Activated CD4-positive, alpha-beta memory T cell treated with anti-CD3 and anti-CD28 coated beads for 36 hours (primary cell): Measurements from ENCODE around the gene DPP10. TPM values are rescaled to one million over a fixed set of nuclear protein-coding genes. Genes with fewer than 3 reads are reported as not detected.

Experiments
- CTCF ChIA-PET: fragments of 350-600 bp; sonication (Branson Sonifier 250); formaldehyde crosslinking; loops from one replicate; lab custom pipeline; 2021; ENCODE audit warnings: antibody characterized with exemption, inconsistent platforms; lab: Charles Lee
- POLR2A ChIA-PET: fragments of 350-600 bp; sonication (Branson Sonifier 250); formaldehyde crosslinking; loops from one replicate; lab custom pipeline; 2021; ENCODE audit warnings: antibody characterized with exemption; lab: Charles Lee
- DNase-seq: peaks from one replicate; pipeline ENCODE4 v3.0.0-alpha.2; 2020
- H3K27ac Mint-ChIP-seq: one replicate; pipeline ENCODE4 v1.8.0; 2021; ENCODE audit warnings: mixed read lengths
- H3K27me3 Mint-ChIP-seq: one replicate; pipeline ENCODE4 v1.8.0; 2021; ENCODE audit warnings: mixed read lengths
- H3K36me3 Mint-ChIP-seq: one replicate; pipeline ENCODE4 v1.8.0; 2021; ENCODE audit warnings: mixed read lengths
- H3K4me1 Mint-ChIP-seq: one replicate; pipeline ENCODE4 v1.8.0; 2021; ENCODE audit warnings: low read depth, mixed read lengths
- H3K4me3 Mint-ChIP-seq: one replicate; pipeline ENCODE4 v1.8.0; 2021; ENCODE audit warnings: mild to moderate bottlenecking, mixed read lengths
- H3K9me3 Mint-ChIP-seq: one replicate; pipeline ENCODE4 v1.8.0; 2021; ENCODE audit warnings: mixed read lengths
- intact Hi-C: fragments of 100-400 bp; cut with micrococcal nuclease; formaldehyde crosslinking; loops from one replicate; pipeline ENCODE4 v1.15.1; 2023
- total RNA-seq, 2 experiments: library from RNA; stranded (reverse); gene quantifications; one replicate each; pipeline ENCODE4 v1.2.3, GENCODE V29; 2021

The DPP10 gene
- total RNA-seq, 2 experiments from 2014 or later = not detected

- Mint-ChIP-seq H3K4me3 (no peak overlapping the region), H3K27me3 (no peaks in the 10 kb centered on the region)
Observed at GRCh38 chr2:115484486-115484885, 1042.0 kb downstream of the DPP10 start.

GRCh38 chr2:115484983-115485382, 1042.5 kb downstream of the DPP10 start:
- intact Hi-C loops = no loop called here
- Mint-ChIP-seq H3K4me3 (no peak overlapping the region), H3K4me1 (no peaks in the 10 kb centered on the region), H3K27me3 (no peaks in the 10 kb centered on the region), H3K9me3 (peaks cover 7% of the 10 kb centered on the region), H3K36me3 (no peaks in the 10 kb centered on the region), H3K27ac (no peak overlapping the region)
- DNase-seq = no peak
- POLR2A ChIA-PET = no interaction called here
- CTCF ChIA-PET = no interaction called here

More at GRCh38 chr2:115484486-115484885, 1042.0 kb downstream of the DPP10 start:
- no peak for DNase-seq
- Mint-ChIP-seq H3K27ac (no peak overlapping the region), H3K4me1 (no peaks in the 10 kb centered on the region), H3K36me3 (no peaks in the 10 kb centered on the region), H3K9me3 (peaks cover 8% of the 10 kb centered on the region)
- intact Hi-C loops = no loop called here
- ChIA-PET CTCF (no interaction called here), POLR2A (no interaction called here)

GRCh38 chr2:115491186-115491793, 1048.8 kb downstream of the DPP10 start:
- CTCF ChIA-PET = no interaction called here
- no peaks in the 10 kb centered on the region for H3K36me3 Mint-ChIP-seq
- peaks cover 9% of the 10 kb centered on the region for H3K9me3 Mint-ChIP-seq
- no peak overlapping the region for H3K4me3 Mint-ChIP-seq
- DNase-seq = no peak
- no peaks in the 10 kb centered on the region for H3K4me1 Mint-ChIP-seq
- intact Hi-C loops = no loop called here
- H3K27ac Mint-ChIP-seq = no peak overlapping the region
- POLR2A ChIA-PET = no interaction called here
- no peaks in the 10 kb centered on the region for H3K27me3 Mint-ChIP-seq

- no peaks in the 10 kb centered on the region for H3K36me3 Mint-ChIP-seq
- H3K4me1 Mint-ChIP-seq = no peaks in the 10 kb centered on the region
- no peak overlapping the region for H3K4me3 Mint-ChIP-seq
- ChIA-PET POLR2A (no interaction called here), CTCF (no interaction called here)
- no peaks in the 10 kb centered on the region for H3K27me3 Mint-ChIP-seq
- H3K9me3 Mint-ChIP-seq = peaks cover 9% of the 10 kb centered on the region
- no peak for DNase-seq
- no peak overlapping the region for H3K27ac Mint-ChIP-seq
- intact Hi-C loops = no loop called here
Observed at GRCh38 chr2:115505331-115505730, 1062.9 kb downstream of the DPP10 start.

- DNase-seq = no peak
- ChIA-PET CTCF (no interaction called here), POLR2A (no interaction called here)
- peaks cover 22% of the 10 kb centered on the region for H3K9me3 Mint-ChIP-seq
- no peaks in the 10 kb centered on the region for H3K4me1 Mint-ChIP-seq
- intact Hi-C loops = no loop called here
- no peak overlapping the region for H3K27ac Mint-ChIP-seq
- no peaks in the 10 kb centered on the region for H3K36me3 Mint-ChIP-seq
- no peak overlapping the region for H3K4me3 Mint-ChIP-seq
- H3K27me3 Mint-ChIP-seq = no peaks in the 10 kb centered on the region
Observed at GRCh38 chr2:115520727-115521126, 1078.3 kb downstream of the DPP10 start.

- Mint-ChIP-seq H3K9me3 (peaks cover 28% of the 10 kb centered on the region), H3K27ac (no peak overlapping the region), H3K27me3 (no peaks in the 10 kb centered on the region)
Observed at GRCh38 chr2:115524452-115524851, 1082.0 kb downstream of the DPP10 start.

GRCh38 chr2:115529627-115530026, 1087.2 kb downstream of the DPP10 start:
- Mint-ChIP-seq H3K36me3 (no peaks in the 10 kb centered on the region), H3K27me3 (no peaks in the 10 kb centered on the region), H3K9me3 (peaks cover 9% of the 10 kb centered on the region), H3K4me1 (no peaks in the 10 kb centered on the region), H3K27ac (no peak overlapping the region), H3K4me3 (no peak overlapping the region)
- no peak for DNase-seq
- ChIA-PET CTCF (no interaction called here), POLR2A (no interaction called here)
- intact Hi-C loops = no loop called here

More at GRCh38 chr2:115524452-115524851, 1082.0 kb downstream of the DPP10 start:
- CTCF ChIA-PET = no interaction called here
- no peak for DNase-seq
- H3K4me1 Mint-ChIP-seq = no peaks in the 10 kb centered on the region
- H3K4me3 Mint-ChIP-seq = no peak overlapping the region
- no peaks in the 10 kb centered on the region for H3K36me3 Mint-ChIP-seq
- intact Hi-C loops = no loop called here
- POLR2A ChIA-PET = no interaction called here

- Mint-ChIP-seq H3K9me3 (peaks cover 2% of the 10 kb centered on the region), H3K27me3 (no peaks in the 10 kb centered on the region), H3K4me1 (no peaks in the 10 kb centered on the region), H3K4me3 (no peak overlapping the region), H3K27ac (no peak overlapping the region), H3K36me3 (no peaks in the 10 kb centered on the region)
- no peak for DNase-seq
- intact Hi-C loops = no loop called here
- ChIA-PET CTCF (no interaction called here), POLR2A (no interaction called here)
Observed at GRCh38 chr2:115533081-115533480, 1090.6 kb downstream of the DPP10 start.

GRCh38 chr2:115541814-115542213, 1099.4 kb downstream of the DPP10 start:
- Mint-ChIP-seq H3K27me3 (no peaks in the 10 kb centered on the region), H3K4me3 (no peak overlapping the region), H3K9me3 (peaks cover 28% of the 10 kb centered on the region), H3K4me1 (no peaks in the 10 kb centered on the region), H3K27ac (no peak overlapping the region), H3K36me3 (no peaks in the 10 kb centered on the region)
- CTCF ChIA-PET = no interaction called here
- intact Hi-C loops = no loop called here
- POLR2A ChIA-PET = no interaction called here
- DNase-seq = no peak

GRCh38 chr2:115542331-115542730, 1099.9 kb downstream of the DPP10 start:
- ChIA-PET POLR2A (no interaction called here), CTCF (no interaction called here)
- Mint-ChIP-seq H3K9me3 (peaks cover 31% of the 10 kb centered on the region), H3K36me3 (no peaks in the 10 kb centered on the region), H3K4me1 (no peaks in the 10 kb centered on the region), H3K27ac (no peak overlapping the region), H3K4me3 (no peak overlapping the region), H3K27me3 (no peaks in the 10 kb centered on the region)
- intact Hi-C loops = no loop called here
- no peak for DNase-seq

GRCh38 chr2:115543024-115543423, 1100.6 kb downstream of the DPP10 start:
- Mint-ChIP-seq H3K9me3 (peaks cover 31% of the 10 kb centered on the region), H3K27ac (no peak overlapping the region), H3K4me1 (no peaks in the 10 kb centered on the region), H3K36me3 (no peaks in the 10 kb centered on the region), H3K27me3 (no peaks in the 10 kb centered on the region), H3K4me3 (no peak overlapping the region)
- ChIA-PET CTCF (no interaction called here), POLR2A (no interaction called here)
- DNase-seq = no peak
- intact Hi-C loops = no loop called here

GRCh38 chr2:115543461-115543860, 1101.0 kb downstream of the DPP10 start:
- Mint-ChIP-seq H3K27ac (no peak overlapping the region), H3K9me3 (peaks cover 34% of the 10 kb centered on the region), H3K27me3 (no peaks in the 10 kb centered on the region), H3K4me3 (no peak overlapping the region), H3K36me3 (no peaks in the 10 kb centered on the region), H3K4me1 (no peaks in the 10 kb centered on the region)
- ChIA-PET POLR2A (no interaction called here), CTCF (no interaction called here)
- intact Hi-C loops = no loop called here
- no peak for DNase-seq

GRCh38 chr2:115549611-115550130, 1107.2 kb downstream of the DPP10 start:
- H3K9me3 Mint-ChIP-seq = peaks cover 34% of the 10 kb centered on the region
- H3K27ac Mint-ChIP-seq = no peak overlapping the region
- POLR2A ChIA-PET = no interaction called here
- H3K36me3 Mint-ChIP-seq = no peaks in the 10 kb centered on the region
- CTCF ChIA-PET = no interaction called here
- H3K27me3 Mint-ChIP-seq = no peaks in the 10 kb centered on the region
- H3K4me3 Mint-ChIP-seq = no peak overlapping the region
- intact Hi-C loops = no loop called here
- H3K4me1 Mint-ChIP-seq = no peaks in the 10 kb centered on the region
- DNase-seq = no peak
